Tibial nerve (tissue), 4 donors: ENCODE measurements around the gene CCR5AS.

Source experiments
- CTCF ChIP-seq, 5 experiments: fragments of 200-600 bp in 3 of 5; fragments of 450-650 bp in 2 of 5; sonication (generic) in 3 of 5; IDR thresholded peaks; one replicate each; pipeline ENCODE4 v1.5.1; 2016 to 2019; ENCODE audit warnings: antibody characterized with exemption in 5 of 5, mild to moderate bottlenecking in 3 of 5, moderate library complexity in 2 of 5
- EP300 ChIP-seq, 2 donors: sonication (generic); formaldehyde crosslinking; IDR thresholded peaks; one replicate each; pipeline ENCODE4 v1.6.1; 2017; ENCODE audit warnings: antibody characterized with exemption in 2 of 2, mild to moderate bottlenecking in 1 of 2
- POLR2A ChIP-seq, 2 donors: fragments of 450-650 bp; IDR thresholded peaks; one replicate each; pipeline ENCODE4 v1.6.1; 2017; ENCODE audit warnings: antibody characterized with exemption in 2 of 2, mild to moderate bottlenecking in 2 of 2, moderate library complexity in 2 of 2

- TF ChIP-seq CTCF (IDR thresholded peaks at IDR 0.05), result no peak
- TF ChIP-seq POLR2A (IDR thresholded peaks at IDR 0.05), result no peak
- TF ChIP-seq EP300 (IDR thresholded peaks at IDR 0.05), result no peak
Measured at GRCh38 chr3:46354478-46354877, 52.4 kb downstream of the CCR5AS start.
